ENCODE data around the gene TMEM30B.

- TF ChIP-seq POLR2A (IDR thresholded peaks at IDR 0.05) = no peak
- TF ChIP-seq, protein P1, sequence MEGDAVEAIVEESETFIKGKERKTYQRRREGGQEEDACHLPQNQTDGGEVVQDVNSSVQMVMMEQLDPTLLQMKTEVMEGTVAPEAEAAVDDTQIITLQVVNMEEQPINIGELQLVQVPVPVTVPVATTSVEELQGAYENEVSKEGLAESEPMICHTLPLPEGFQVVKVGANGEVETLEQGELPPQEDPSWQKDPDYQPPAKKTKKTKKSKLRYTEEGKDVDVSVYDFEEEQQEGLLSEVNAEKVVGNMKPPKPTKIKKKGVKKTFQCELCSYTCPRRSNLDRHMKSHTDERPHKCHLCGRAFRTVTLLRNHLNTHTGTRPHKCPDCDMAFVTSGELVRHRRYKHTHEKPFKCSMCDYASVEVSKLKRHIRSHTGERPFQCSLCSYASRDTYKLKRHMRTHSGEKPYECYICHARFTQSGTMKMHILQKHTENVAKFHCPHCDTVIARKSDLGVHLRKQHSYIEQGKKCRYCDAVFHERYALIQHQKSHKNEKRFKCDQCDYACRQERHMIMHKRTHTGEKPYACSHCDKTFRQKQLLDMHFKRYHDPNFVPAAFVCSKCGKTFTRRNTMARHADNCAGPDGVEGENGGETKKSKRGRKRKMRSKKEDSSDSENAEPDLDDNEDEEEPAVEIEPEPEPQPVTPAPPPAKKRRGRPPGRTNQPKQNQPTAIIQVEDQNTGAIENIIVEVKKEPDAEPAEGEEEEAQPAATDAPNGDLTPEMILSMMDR (IDR thresholded peaks at IDR 0.05) = no peak
Observed at GRCh38 chr14:61227884-61228591, 53.1 kb downstream of the TMEM30B start.
